GM19043 (cell line): ENCODE results near the gene IRF4.

Source experiments
- ATAC-seq: cut with Tn5 transposase; IDR thresholded peaks from one replicate; pipeline ENCODE4 v1.9.1; 2021; ENCODE audit warnings: low read depth; ENCODE audit not compliant: unreplicated experiment

The IRF4 gene

GRCh38 chr6:379410-380181 lies 12.0 kb upstream of the IRF4 start:
- ATAC-seq = peak; percentile 59

DNA sequence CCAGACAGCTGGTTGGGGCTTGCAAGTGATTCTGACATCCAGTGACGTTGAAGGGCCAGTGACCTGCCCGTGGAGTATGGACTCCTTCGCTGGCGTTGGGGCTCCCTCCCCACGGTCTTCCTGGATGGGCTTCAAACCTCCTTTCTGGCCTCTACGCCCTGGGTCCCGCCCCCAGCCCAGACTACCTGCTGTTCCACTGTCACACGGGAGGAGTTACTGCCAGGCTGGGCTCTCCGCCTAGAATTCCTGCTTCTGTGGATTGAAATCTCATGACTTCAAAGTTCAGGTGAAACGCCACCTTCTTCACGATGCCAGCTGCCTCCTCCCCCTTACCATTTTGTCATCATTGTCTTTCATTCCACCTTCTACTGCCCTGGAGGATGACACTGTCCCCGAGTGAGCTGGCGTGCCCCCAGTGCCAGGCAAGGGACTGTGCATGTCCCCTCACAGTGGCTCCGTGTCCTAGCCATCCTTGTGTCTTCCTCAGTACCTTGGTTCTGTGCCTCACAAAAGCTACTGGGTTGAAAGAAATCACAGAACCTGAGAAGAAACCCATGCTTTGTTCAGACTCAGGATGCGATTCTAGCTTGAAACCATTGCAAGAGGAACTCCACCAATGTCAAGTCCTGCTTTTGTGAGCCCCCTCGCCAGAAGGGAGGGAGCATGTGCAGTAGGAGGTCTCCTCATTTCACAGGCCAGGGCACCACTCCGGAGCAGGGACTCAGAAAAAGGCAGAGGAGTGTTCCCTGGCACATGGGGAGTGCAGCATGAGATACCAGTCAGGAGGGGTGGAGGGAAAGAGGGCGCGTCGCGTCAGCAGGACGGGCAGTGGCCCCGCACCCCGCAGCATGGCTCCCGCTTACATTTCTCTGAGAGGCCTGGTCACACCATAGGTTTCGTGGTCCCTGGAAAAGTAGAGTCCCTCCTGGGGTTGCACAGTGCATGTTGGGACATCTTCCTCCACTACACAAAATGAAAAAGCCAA lies 11.0 kb upstream of the IRF4 start:
- no peak for ATAC-seq

DNA sequence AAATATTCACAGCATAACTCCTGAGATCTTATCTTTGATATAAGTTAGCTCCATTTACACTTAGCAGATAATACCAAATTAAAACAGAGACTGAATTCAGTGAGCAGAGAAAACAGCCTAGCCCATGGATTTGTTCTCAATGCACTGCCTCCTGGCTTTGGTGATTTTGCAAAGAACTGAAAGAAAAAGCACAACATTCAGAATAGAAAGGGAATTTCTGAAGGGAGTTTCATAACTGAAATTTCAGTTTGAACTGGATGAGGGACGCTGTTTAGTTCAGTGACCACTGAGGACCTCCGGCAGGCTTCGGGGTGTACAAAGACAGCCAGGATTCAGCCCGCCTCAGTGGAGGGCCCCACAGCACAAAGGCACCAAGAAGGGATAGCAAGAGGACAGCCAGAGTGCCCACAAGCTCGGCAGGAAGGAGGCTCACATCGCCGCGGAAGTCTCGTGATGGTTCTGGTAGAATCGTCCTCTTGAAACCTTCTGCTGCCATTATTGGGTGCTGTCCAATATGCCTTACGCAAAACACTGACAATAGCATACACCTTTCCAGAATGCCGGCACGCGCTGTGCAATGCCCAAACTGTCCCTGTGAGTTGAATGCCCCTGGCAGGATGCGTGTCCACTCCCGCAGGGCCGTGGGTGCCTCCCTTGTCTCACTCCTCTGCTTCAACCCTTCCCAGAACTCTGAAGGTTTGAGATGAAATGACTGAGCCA lies 9.7 kb upstream of the IRF4 start:
- ATAC-seq = no peak

DNA sequence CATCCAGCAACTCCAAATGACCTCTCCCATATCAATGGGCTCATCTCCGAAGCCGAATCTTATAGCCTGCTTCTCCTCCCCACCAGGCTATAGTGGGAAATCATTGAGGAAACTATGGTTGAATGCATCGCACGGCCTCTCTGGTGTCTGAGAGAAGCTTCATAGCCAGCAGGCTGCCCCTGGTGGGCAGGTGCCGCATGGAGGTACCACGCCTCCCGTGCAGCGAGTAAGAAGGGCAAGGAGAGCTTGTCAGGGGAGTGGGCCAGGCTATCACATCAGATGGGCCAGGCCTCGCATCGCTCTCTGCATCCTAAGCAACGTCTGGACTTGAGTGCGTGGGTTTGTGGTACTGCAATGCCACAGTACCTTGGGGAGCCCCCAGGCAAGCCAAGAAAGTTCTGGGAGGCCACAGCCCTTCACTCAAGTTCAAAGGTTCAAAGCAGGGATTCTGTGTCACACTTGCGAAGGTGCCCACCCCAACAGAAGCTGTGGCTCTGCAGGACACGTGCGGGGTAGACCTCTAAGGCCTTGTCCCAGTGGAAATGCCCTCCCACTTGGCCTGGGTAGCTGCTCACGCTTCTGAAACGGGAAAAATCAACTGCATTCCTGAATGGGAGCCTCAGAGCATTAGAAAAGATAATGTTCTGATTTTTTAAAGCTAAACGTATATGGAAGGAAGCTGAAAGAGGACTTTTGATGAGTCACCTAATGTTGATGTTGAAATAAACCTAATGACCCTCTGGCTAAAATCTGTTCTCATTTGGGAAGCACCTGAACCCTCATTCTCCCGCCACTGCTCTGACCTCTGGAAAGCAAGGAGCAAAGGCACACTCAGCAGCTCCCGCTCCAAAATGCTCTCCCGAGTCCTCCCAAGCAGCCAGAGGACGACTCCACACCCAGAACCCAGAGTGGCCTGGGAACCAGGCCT lies 8.4 kb upstream of the IRF4 start:
- no peak for ATAC-seq

- ATAC-seq = no peak
Measured at GRCh38 chr6:383856-384255, 7.7 kb upstream of the IRF4 start.

GRCh38 chr6:384898-385297 lies 6.7 kb upstream of the IRF4 start:
- no peak for ATAC-seq

DNA sequence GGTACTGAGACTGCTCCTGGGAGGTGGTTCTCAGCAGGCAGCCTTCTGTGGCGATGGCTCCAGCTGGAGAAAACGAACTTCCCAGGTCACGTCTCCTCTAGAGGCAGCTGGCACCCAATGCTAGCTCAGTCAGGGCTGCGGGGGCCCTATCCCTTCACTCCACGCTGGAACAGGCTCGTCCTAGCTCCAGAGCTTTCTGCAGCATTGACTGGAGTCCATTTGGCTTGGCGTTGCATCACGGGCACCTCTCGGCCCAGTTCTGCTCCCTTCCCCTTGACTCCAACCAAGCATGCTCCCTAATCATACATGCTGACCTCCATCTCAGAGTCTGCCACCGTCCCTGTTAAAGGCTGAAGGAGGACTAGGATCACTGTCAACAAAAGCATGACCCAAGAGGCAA lies 5.9 kb upstream of the IRF4 start:
- no peak for ATAC-seq

DNA sequence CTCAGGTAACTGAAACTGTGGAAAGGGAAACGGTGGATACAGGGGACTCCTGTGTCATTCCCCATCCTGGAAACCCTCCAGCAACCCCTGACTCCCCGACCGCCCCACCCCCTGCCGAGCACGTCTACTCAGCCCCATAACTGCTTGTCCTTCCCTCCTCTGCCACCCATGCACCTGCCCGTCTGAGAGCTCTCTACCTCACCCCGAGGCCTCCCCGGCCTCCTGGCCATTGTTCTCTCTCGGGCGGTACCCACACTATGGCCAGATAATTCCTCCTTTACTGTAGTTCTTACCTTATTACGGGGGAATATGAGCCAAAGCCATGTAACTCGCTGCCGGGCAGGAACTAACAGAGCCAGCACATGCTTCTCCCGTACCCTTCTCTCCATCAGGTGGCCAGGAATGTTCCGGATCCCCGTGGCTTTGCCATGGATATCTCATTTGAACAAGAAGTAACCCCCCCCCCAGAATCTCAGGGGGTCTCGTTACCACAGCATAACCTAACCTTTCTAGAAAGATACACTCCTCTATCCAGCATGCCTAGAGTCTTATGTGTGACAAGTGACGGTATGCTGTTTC lies 4.8 kb upstream of the IRF4 start:
- ATAC-seq = no peak

- ATAC-seq = no peak
Measured at GRCh38 chr6:387293-387741, 4.2 kb upstream of the IRF4 start.

DNA sequence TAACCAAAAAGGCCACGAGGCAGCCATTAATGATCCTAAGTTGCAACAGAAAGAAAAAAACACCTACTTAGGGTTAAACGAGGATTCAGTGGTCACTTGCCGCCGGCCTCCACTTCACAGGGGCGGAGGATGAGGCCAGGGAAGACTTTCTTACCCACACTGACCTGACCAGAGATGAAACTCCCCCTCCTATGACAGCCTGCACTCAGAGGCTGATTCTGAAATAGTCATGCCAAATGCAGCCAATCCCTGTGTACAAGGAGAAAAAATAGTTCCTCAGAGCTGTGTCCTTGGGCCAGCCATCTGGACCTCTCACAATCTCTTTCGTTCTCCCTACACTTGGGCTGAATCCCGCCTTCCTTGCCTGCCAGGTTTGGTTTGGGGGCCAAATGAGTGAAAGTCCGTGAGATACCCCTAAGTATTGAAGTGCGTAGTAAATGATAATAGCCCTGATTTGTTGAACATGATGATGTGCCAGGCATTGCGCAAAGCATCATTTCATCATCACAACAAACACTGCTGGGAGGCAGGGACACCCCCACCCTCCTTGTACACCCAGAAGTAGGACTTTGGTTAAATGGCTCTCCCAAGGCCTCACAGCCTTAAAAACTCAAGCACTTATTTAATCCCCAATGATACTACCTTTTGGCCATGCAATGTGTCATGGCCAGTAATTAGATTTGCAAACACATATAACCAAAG lies 3.2 kb upstream of the IRF4 start:
- ATAC-seq = no peak

DNA sequence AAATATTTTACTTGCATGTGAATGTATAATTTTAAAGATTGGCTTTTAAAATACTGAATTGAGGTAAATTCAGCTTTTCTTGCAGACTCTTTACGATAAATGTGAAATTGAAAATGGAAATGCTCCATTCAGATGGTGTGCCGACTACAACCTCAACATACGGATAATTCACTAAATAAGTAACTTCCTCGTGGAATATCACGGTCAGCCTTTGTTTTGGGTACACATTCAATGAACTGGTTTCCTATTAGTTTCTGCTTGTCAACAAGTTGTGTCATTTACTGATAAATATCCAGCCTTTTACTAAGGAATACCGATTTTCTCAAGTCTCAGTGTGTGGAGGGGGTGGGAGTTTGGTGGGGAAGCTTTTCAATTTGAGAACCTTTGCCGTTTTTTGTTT lies 2.4 kb upstream of the IRF4 start:
- no peak for ATAC-seq

- peak; percentile 55 for ATAC-seq
Measured at GRCh38 chr6:389622-390021, 1.9 kb upstream of the IRF4 start.

- peak; percentile 6 for ATAC-seq
Measured at GRCh38 chr6:390914-391558, 516 bp upstream of the IRF4 start.

- ATAC-seq = no peak
Measured at GRCh38 chr6:392441-393390, 1.2 kb downstream of the IRF4 start.

- no peak for ATAC-seq
Measured at GRCh38 chr6:393391-394221, 2.1 kb downstream of the IRF4 start.

DNA sequence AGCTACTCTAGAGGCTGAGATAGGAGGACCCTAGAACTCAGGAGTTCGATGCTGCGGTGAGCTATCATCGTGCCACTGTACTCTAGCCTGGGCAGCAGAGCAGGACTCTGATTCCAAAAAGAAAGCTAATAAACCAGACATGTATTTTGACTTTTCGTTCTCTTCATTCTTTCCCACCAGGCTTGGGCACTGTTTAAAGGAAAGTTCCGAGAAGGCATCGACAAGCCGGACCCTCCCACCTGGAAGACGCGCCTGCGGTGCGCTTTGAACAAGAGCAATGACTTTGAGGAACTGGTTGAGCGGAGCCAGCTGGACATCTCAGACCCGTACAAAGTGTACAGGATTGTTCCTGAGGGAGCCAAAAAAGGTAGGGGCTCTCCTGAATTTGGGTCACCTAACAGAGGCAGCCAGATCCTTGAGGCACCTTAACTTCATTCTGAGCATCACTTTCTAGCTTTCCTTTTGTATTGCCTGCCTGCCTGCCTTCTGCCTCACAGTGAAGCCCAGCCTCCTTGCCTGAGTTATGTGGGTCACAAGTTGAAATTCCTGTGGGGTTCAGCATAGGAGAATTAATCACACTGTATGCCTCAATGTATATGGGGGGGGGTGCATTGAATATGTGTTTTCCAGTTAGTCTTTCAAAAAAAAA lies 3.2 kb downstream of the IRF4 start:
- no peak for ATAC-seq
